GM19239 (cell line): ENCODE measurements around the gene ENOX2.
"Not testable (repeated sequence)": the region's sequence is repeated elsewhere in the genome, so short reads cannot be mapped to it uniquely, and the experiment has no call there.

Experiments used
- DNase-seq: peaks from one replicate; pipeline ENCODE4 v3.0.0; 2011; ENCODE audit warnings: low spot score; ENCODE audit not compliant: insufficient read length
- FAIRE-seq: peaks from 2 replicates; lab custom pipeline; 2011; peaks lifted over from hg19 to GRCh38; lab: Jason Lieb, UNC

The ENOX2 gene

GRCh38 chrX:130829526-130830515, 73.2 kb downstream of the ENOX2 start:
- DNase-seq (no peak), FAIRE-seq (peak; percentile 51)

- FAIRE-seq (no peak), DNase-seq (no peak)
Measured at GRCh38 chrX:130828641-130829040, 74.4 kb downstream of the ENOX2 start.

- peak; percentile 31 for FAIRE-seq
- DNase-seq, result no peak
Measured at GRCh38 chrX:130827648-130828047, 75.4 kb downstream of the ENOX2 start.

- DNase-seq (no peak), FAIRE-seq (peak; percentile 63)
Measured at GRCh38 chrX:130826249-130826648, 76.8 kb downstream of the ENOX2 start.

GRCh38 chrX:130825525-130825924, 77.5 kb downstream of the ENOX2 start:
- no peak for FAIRE-seq

GRCh38 chrX:130819367-130819766, 83.6 kb downstream of the ENOX2 start:
- not testable (repeated sequence) for FAIRE-seq, DNase-seq

More at GRCh38 chrX:130825525-130825924, 77.5 kb downstream of the ENOX2 start:
- DNase-seq, result no peak

- not testable (repeated sequence) for DNase-seq, FAIRE-seq
Measured at GRCh38 chrX:130813932-130814331, 89.1 kb downstream of the ENOX2 start.

GRCh38 chrX:130810561-130810960, 92.4 kb downstream of the ENOX2 start:
- no peak for FAIRE-seq
- no peak for DNase-seq

- FAIRE-seq (no peak), DNase-seq (no peak)
Measured at GRCh38 chrX:130805903-130806302, 97.1 kb downstream of the ENOX2 start.

- DNase-seq (no peak), FAIRE-seq (no peak)
Measured at GRCh38 chrX:130803537-130803936, 99.5 kb downstream of the ENOX2 start.

- FAIRE-seq, result no peak
- DNase-seq, result no peak
Measured at GRCh38 chrX:130801901-130802300, 101.1 kb downstream of the ENOX2 start.

GRCh38 chrX:130799393-130799792, 103.6 kb downstream of the ENOX2 start:
- DNase-seq (no peak), FAIRE-seq (no peak)

- DNase-seq (no peak), FAIRE-seq (peak; percentile 11)
Measured at GRCh38 chrX:130793975-130794374, 109.0 kb downstream of the ENOX2 start.

- peak; percentile 23 for FAIRE-seq
- DNase-seq, result not testable (repeated sequence)
Measured at GRCh38 chrX:130791870-130792269, 111.1 kb downstream of the ENOX2 start.

- FAIRE-seq, result peak; percentile 71
- DNase-seq, result no peak
Measured at GRCh38 chrX:130789793-130790192, 113.2 kb downstream of the ENOX2 start.

GRCh38 chrX:130788786-130789581, 114.0 kb downstream of the ENOX2 start:
- FAIRE-seq (peak; percentile 61), DNase-seq (no peak)

- no peak for FAIRE-seq
- DNase-seq, result no peak
Measured at GRCh38 chrX:130786030-130786429, 117.0 kb downstream of the ENOX2 start.

GRCh38 chrX:130778773-130779172, 124.2 kb downstream of the ENOX2 start:
- FAIRE-seq (no peak), DNase-seq (no peak)

- FAIRE-seq, result peak; percentile 80
Measured at GRCh38 chrX:130775849-130776248, 127.2 kb downstream of the ENOX2 start.

GRCh38 chrX:130772776-130773143, 130.2 kb downstream of the ENOX2 start:
- DNase-seq (no peak), FAIRE-seq (no peak)

More at GRCh38 chrX:130775849-130776248, 127.2 kb downstream of the ENOX2 start:
- DNase-seq, result no peak
